Esophagus muscularis mucosa (tissue), 4 donors: ENCODE results near the gene TACSTD2. TPM values are rescaled to one million over a fixed set of nuclear protein-coding genes. Genes with fewer than 3 reads are reported as not detected.
"Not testable (repeated sequence)": the region's sequence is repeated elsewhere in the genome, so short reads cannot be mapped to it uniquely, and the experiment has no call there.

ENCODE experiments used
- DNase-seq: peaks from one replicate; pipeline ENCODE4 v3.0.0-alpha.2; 2017; ENCODE audit errors: extremely low spot score
- H3K27ac ChIP-seq, 4 donors: fragments of 200-600 bp; sonication (generic); replicated peaks in 1 of 4; 1 replicate in 3 of 4; 2 replicates in 1 of 4; pipeline ENCODE4 v1.5.1; 2016 to 2019; ENCODE audit warnings: mild to moderate bottlenecking in 1 of 4
- H3K27me3 ChIP-seq, 4 donors: fragments of 200-600 bp; sonication (generic); one replicate each; pipeline versions ENCODE4 v1.5.1 to v1.6.0; 2016 to 2019
- H3K36me3 ChIP-seq, 4 donors: fragments of 200-600 bp; sonication (generic); one replicate each; pipeline ENCODE4 v1.5.1; 2016 to 2019
- H3K4me1 ChIP-seq, 4 donors: fragments of 200-600 bp; sonication (generic); one replicate each; pipeline ENCODE4 v1.5.1; 2016 to 2019
- H3K4me3 ChIP-seq, 4 donors: fragments of 200-600 bp; sonication (generic); 1 replicate in 2 of 4; 2 replicates in 2 of 4; pipeline ENCODE4 v1.5.1; 2016 to 2019; ENCODE audit warnings: mild to moderate bottlenecking in 4 of 4, moderate library complexity in 1 of 4
- H3K9me3 ChIP-seq, 4 donors: fragments of 200-600 bp; sonication (generic); 1 replicate in 3 of 4; 2 replicates in 1 of 4; pipeline ENCODE4 v1.5.1; 2016 to 2019
- CTCF ChIP-seq, 3 experiments: fragments of 200-600 bp in 2 of 3; fragments of 450-650 bp in 1 of 3; sonication (generic) in 2 of 3; IDR thresholded peaks; one replicate each; pipeline ENCODE4 v1.5.1; 2017 to 2019; ENCODE audit warnings: antibody characterized with exemption in 3 of 3, mild to moderate bottlenecking in 2 of 3, moderate library complexity in 1 of 3
- EP300 ChIP-seq: sonication (generic); formaldehyde crosslinking; IDR thresholded peaks from one replicate; pipeline ENCODE4 v1.6.1; 2017; ENCODE audit warnings: antibody characterized with exemption
- POLR2A ChIP-seq: fragments of 450-650 bp; IDR thresholded peaks from one replicate; pipeline ENCODE4 v1.6.1; 2017; ENCODE audit warnings: antibody characterized with exemption, moderate library complexity, mild to moderate bottlenecking, low read depth
- POLR2AphosphoS5 ChIP-seq, 2 donors: sonication (generic); formaldehyde crosslinking; IDR thresholded peaks; one replicate each; pipeline ENCODE4 v1.6.1; 2017; ENCODE audit warnings: antibody characterized with exemption in 2 of 2
- WGBS: methylation state at CpG from one replicate; pipeline ENCODE4 v1.1.5; 2018; 5-methylcytosine and 5-hydroxymethylcytosine counted together
- intact Hi-C: fragments of 100-400 bp; cut with DNase I; formaldehyde crosslinking; loops from one replicate; pipeline ENCODE4 v1.15.1; 2023
- total RNA-seq, 4 donors: library from RNA; depleted of rRNA; stranded (reverse); fragments of >200 nt; gene quantifications; one replicate each; pipeline versions ENCODE4 v1.1.0 to v1.2.1, GENCODE V29; 2016

TACSTD2 gene
- total RNA-seq, 4 donors from 2014 or later, result 1.8 to 3.4 (median 2.3) TPM

- H3K27me3 ChIP-seq, result no peaks in the 10 kb centered on the region
- no peaks in the 10 kb centered on the region for H3K4me1 ChIP-seq
- intact Hi-C loops, result no loop called here
- no peak overlapping the region for H3K4me3 ChIP-seq
- DNase-seq, result no peak
- no peak for TF ChIP-seq EP300
- TF ChIP-seq POLR2AphosphoS5 (IDR thresholded peaks at IDR 0.05), result no peak
- no peak for TF ChIP-seq POLR2A
- TF ChIP-seq CTCF (IDR thresholded peaks at IDR 0.05), result no peak
- 92% methylated on average over 3 of the region's 3 CpGs for WGBS
- H3K36me3 ChIP-seq, result no peaks in the 10 kb centered on the region
- no peaks in the 10 kb centered on the region for H3K9me3 ChIP-seq
- no peak overlapping the region for H3K27ac ChIP-seq
Measured at GRCh38 chr1:58538821-58539220, 38.2 kb downstream of the TACSTD2 start.

GRCh38 chr1:58531842-58532241 lies 45.2 kb downstream of the TACSTD2 start:
- H3K9me3 ChIP-seq, H3K27ac ChIP-seq, DNase-seq, intact Hi-C loops, H3K4me3 ChIP-seq, H3K4me1 ChIP-seq, H3K27me3 ChIP-seq: not testable (repeated sequence)
- H3K36me3 ChIP-seq, result peaks cover 0 to 10% (median 5%) of the 10 kb centered on the region in 4 donors
- WGBS, result 92% methylated on average over 1 of the region's 1 CpG

GRCh38 chr1:58529284-58529683 lies 47.8 kb downstream of the TACSTD2 start:
- peaks cover 0 to 33% (median 5%) of the 10 kb centered on the region in 4 donors for H3K36me3 ChIP-seq
- no peak for TF ChIP-seq EP300
- TF ChIP-seq CTCF (IDR thresholded peaks at IDR 0.05), result no peak
- no peak for TF ChIP-seq POLR2AphosphoS5 (IDR thresholded peaks at IDR 0.05)
- no peak for TF ChIP-seq POLR2A

GRCh38 chr1:58528518-58528917 lies 48.5 kb downstream of the TACSTD2 start:
- 79% methylated on average over 3 of the region's 3 CpGs for WGBS
- Histone ChIP-seq H3K36me3 (peaks cover 5 to 41% (median 6%) of the 10 kb centered on the region in 4 donors), H3K4me1 (no peaks in the 10 kb centered on the region), H3K27ac (no peak overlapping the region), H3K4me3 (no peak overlapping the region), H3K9me3 (no peaks in the 10 kb centered on the region), H3K27me3 (no peaks in the 10 kb centered on the region)
- TF ChIP-seq CTCF (IDR thresholded peaks at IDR 0.05), result no peak
- TF ChIP-seq POLR2AphosphoS5 (IDR thresholded peaks at IDR 0.05), result no peak
- TF ChIP-seq POLR2A, result no peak
- no peak for TF ChIP-seq EP300
- intact Hi-C loops, result no loop called here
- DNase-seq, result no peak

More at GRCh38 chr1:58529284-58529683, 47.8 kb downstream of the TACSTD2 start:
- Histone ChIP-seq H3K27me3 (no peaks in the 10 kb centered on the region), H3K4me1 (no peaks in the 10 kb centered on the region), H3K27ac (no peak overlapping the region), H3K4me3 (no peak overlapping the region), H3K9me3 (no peaks in the 10 kb centered on the region)
- WGBS, result 100% methylated on average over 1 of the region's 1 CpG
- DNase-seq, result no peak
- intact Hi-C loops, result no loop called here

Other genes with a start within 250 kb of the TACSTD2 start
- gene OMA1, start 30.5 kb downstream of the TACSTD2 start, total RNA-seq, result 10 to 100 TPM; 25.8 to 53.6 (median 32.9) TPM
- 10 to 100 TPM in 3 of 4 donors, 1 to 10 TPM in 1; 9.3 to 17.1 (median 14.0) TPM for gene MYSM1, start 122.8 kb upstream of the TACSTD2 start, total RNA-seq
- gene JUN, start 206.8 kb upstream of the TACSTD2 start, total RNA-seq, result 100 to 1,000 TPM in 3 of 4 donors, 10 to 100 TPM in 1; 77.7 to 126 (median 111) TPM